ENCODE measurements around the gene ENTPD3.
"Not testable (repeated sequence)": the region's sequence is repeated elsewhere in the genome, so short reads cannot be mapped to it uniquely, and the experiment has no call there.

ENTPD3 gene

DNA sequence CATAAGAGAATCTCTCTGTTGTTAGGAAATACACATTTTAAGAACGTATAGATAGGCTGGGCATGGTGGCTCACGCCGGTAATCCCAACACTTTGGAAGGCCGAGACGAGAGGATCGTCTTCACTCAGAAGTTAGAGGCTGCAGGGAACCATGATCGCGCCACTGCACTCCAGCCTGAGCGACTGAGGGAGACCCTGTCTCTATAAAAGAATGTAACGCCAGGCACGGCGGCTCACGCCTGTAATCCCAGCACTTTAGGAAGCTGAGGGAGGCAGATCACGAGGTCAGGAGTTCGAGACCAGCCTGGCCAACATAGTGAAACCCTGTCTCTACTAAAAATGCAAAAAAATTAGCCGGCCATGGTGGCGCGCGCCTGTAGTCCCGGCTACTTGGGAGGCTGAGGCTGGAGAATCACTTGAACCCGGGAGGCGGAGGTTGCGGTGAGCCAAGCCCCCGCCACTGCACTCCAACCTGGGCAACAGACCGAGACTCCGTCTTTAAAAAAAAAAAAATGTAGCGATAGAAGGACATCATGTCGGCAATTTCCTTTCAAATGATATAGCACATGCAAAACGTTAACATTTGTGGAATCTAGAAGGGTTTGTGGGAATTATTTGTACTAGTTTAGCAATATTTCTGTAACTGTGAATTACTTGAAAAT is 69.4 kb downstream of the ENTPD3 start:
- in situ Hi-C loops (cut with HindIII; ENCODE audit: low pct_ligation_motif_present, low sequenced_read_pairs), result no loop called here
- TF ChIP-seq, protein P1, sequence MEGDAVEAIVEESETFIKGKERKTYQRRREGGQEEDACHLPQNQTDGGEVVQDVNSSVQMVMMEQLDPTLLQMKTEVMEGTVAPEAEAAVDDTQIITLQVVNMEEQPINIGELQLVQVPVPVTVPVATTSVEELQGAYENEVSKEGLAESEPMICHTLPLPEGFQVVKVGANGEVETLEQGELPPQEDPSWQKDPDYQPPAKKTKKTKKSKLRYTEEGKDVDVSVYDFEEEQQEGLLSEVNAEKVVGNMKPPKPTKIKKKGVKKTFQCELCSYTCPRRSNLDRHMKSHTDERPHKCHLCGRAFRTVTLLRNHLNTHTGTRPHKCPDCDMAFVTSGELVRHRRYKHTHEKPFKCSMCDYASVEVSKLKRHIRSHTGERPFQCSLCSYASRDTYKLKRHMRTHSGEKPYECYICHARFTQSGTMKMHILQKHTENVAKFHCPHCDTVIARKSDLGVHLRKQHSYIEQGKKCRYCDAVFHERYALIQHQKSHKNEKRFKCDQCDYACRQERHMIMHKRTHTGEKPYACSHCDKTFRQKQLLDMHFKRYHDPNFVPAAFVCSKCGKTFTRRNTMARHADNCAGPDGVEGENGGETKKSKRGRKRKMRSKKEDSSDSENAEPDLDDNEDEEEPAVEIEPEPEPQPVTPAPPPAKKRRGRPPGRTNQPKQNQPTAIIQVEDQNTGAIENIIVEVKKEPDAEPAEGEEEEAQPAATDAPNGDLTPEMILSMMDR (IDR thresholded peaks at IDR 0.05; ENCODE audit: low read depth, low read length, missing control alignments), result no peak

DNA sequence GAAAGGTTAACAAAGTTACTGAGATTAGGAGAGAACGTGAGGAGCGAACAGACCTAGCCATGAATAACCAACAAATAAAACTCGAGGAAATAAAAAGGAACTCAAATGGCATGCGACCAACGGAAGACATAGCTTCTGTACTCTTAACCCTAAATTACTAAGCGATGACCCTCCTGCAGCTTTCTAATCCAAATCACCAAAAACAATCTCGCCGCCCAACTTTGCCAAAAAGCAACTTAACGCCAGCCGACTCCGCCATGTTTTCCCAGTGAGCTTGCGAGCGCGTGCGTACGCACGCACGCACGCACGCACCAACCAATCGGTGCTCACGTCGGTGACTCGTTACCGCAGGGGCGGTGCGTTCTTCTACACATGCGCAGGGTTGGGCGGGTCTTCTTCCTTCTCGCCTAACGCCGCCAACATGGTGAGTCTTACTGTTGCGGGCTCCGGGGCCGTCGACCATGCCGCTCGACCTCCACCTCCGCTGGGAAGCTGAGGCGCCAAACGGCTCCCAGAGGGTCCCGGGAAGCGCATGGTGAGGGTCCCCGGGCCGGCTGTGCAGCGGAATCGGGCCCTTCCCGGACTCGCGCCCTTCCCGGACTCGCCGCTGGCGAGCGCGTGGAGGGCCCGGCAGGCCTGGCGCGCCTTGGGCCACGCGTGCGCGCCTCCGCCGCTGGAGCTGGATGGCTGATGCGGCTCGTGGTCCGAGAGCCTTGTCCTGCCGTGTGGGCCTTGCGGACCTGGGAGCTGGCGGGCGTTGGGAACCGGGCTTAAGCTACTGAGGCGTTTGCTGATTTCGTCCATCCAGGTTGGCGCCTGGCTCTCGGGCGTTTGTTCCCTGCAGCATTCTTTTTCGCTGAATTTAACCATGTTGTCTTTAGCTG is 70.2 kb downstream of the ENTPD3 start, which contains the start of gene RPL14:
Gene RPL14, plus strand, starts transcription at position 400 of the 884 bp plus-strand sequence. Its CDS starts 133 bp downstream, at position 533.
- peak within 1 kb of the TSS; percentile 79 for H3K27ac ChIP-seq
- no peaks in the 10 kb centered on the region for H3K27me3 ChIP-seq (replicated peaks)
- peak; percentile 94 for DNase-seq
- H3K36me3 ChIP-seq (replicated peaks), result peaks cover 39% of the 10 kb centered on the region
- peak within 1 kb of the TSS; percentile 98 for H3K4me3 ChIP-seq (ENCODE audit: low read depth, low read length)
- in situ Hi-C loops (cut with HindIII; ENCODE audit: low pct_ligation_motif_present, low sequenced_read_pairs), result no loop called here
- TF ChIP-seq, protein P1 (IDR thresholded peaks at IDR 0.05; ENCODE audit: low read depth, low read length, missing control alignments), result no peak

More for the DNA sequence above, 69.4 kb downstream of the ENTPD3 start:
- Histone ChIP-seq H3K27me3 (replicated peaks) (no peaks in the 10 kb centered on the region), H3K36me3 (replicated peaks) (peaks cover 32% of the 10 kb centered on the region), H3K27ac (peak overlapping the region; percentile 79), H3K4me3 (ENCODE audit: low read depth, low read length) (peak overlapping the region; percentile 98)
- no peak for DNase-seq

DNA sequence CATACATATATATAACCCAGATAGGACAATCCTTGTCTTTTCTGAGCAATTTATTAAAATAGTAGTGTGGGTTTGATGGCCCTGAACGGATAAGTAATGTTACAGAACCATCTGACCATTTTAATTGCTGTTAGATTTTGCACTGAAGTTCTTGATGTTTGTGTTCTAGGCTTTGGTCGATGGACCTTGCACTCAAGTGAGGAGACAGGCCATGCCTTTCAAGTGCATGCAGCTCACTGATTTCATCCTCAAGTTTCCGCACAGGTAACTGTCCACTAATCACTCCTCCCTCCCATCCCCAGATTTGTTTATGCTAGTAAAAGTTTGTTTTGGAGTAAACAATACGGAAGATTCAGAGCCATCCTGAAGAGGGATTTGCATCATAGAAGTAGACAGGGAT is 71.5 kb downstream of the ENTPD3 start:
- Histone ChIP-seq H3K4me3 (ENCODE audit: low read depth, low read length) (peak overlapping the region; percentile 98), H3K27ac (no peak overlapping the region), H3K27me3 (replicated peaks) (no peaks in the 10 kb centered on the region), H3K36me3 (replicated peaks) (peaks cover 51% of the 10 kb centered on the region)
- no peak for DNase-seq
- TF ChIP-seq, protein P1 (IDR thresholded peaks at IDR 0.05; ENCODE audit: low read depth, low read length, missing control alignments), result no peak
- in situ Hi-C loops (cut with HindIII; ENCODE audit: low pct_ligation_motif_present, low sequenced_read_pairs), result no loop called here

DNA sequence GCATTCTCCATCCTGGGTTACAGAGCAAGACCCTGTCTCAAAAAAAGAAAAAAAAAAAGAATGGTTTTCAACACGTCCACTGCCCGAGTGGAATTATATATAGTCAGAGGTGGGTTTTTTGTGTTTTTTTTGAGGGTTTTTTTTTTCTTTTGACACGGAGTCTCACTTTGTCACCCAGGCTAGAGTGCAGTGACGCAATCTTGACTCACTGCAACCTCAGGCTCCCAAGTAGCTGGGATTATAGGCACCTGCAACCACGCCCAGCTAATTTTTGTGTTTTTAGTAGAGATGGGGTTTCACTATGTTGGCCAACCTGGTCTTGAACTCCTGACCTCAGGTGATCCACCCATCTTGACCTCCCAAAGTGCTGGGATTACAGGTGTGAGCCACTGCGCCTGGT is 73.5 kb downstream of the ENTPD3 start:
- H3K27ac ChIP-seq; DNase-seq; in situ Hi-C loops (cut with HindIII; ENCODE audit: low pct_ligation_motif_present, low sequenced_read_pairs); H3K27me3 ChIP-seq (replicated peaks); H3K4me3 ChIP-seq (ENCODE audit: low read depth, low read length): not testable (repeated sequence)
- H3K36me3 ChIP-seq (replicated peaks), result peaks cover 66% of the 10 kb centered on the region

DNA sequence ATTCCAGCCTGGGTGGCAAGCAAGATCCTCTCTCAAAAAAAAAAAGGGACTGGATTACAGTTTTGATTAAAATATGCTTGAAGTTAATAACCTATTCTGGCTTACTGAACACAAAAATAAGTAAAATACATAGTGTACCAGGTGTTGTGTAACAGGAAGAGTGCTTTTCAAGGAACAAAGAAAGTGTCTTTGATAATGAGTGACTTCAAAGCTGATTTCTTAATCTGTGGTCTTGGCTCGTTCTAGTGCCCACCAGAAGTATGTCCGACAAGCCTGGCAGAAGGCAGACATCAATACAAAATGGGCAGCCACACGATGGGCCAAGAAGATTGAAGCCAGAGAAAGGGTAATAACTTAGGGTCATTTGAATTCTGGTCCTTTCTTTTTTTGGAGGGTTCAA is 74.2 kb downstream of the ENTPD3 start:
- in situ Hi-C loops (cut with HindIII; ENCODE audit: low pct_ligation_motif_present, low sequenced_read_pairs), result no loop called here
- Histone ChIP-seq H3K36me3 (replicated peaks) (peaks cover 66% of the 10 kb centered on the region), H3K4me3 (ENCODE audit: low read depth, low read length) (no peak overlapping the region), H3K27ac (no peak overlapping the region), H3K27me3 (replicated peaks) (no peaks in the 10 kb centered on the region)
- no peak for DNase-seq
- TF ChIP-seq, protein P1 (IDR thresholded peaks at IDR 0.05; ENCODE audit: low read depth, low read length, missing control alignments), result no peak

DNA sequence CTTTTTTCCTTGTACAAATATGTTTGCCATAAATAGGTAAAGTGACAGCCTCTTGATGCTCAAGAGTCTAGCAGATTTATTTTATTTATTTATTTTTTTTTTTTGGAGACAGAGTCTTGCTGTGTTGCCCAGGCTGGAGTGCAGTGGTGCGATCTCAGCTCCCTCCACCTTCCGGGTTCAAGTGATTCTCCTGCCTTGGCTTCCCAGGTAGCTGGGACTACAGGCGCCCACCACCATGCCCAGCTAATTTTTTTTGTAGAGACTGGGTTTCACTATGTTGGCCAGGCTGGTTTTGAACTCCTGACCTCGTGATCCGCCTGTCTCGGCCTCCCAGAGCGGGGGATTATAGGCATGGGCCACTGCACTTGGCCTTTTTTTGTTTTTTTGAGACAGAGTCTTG is 75.9 kb downstream of the ENTPD3 start:
- H3K27me3 ChIP-seq (replicated peaks); H3K4me3 ChIP-seq (ENCODE audit: low read depth, low read length); in situ Hi-C loops (cut with HindIII; ENCODE audit: low pct_ligation_motif_present, low sequenced_read_pairs); H3K27ac ChIP-seq; DNase-seq: not testable (repeated sequence)
- peaks cover 65% of the 10 kb centered on the region for H3K36me3 ChIP-seq (replicated peaks)

All from brain microvascular endothelial cell (primary cell).